Central memory CD4-positive, alpha-beta T cell (primary cell): ENCODE data around the gene BRMS1.

Source experiments
- DNase-seq: peaks from one replicate; pipeline ENCODE4 v3.0.0; 2022

BRMS1 gene

GRCh38 chr11:66302656-66303055 is 42.2 kb downstream of the BRMS1 start:
- no peak for DNase-seq

GRCh38 chr11:66299186-66299585 is 45.7 kb downstream of the BRMS1 start:
- no peak for DNase-seq

DNA sequence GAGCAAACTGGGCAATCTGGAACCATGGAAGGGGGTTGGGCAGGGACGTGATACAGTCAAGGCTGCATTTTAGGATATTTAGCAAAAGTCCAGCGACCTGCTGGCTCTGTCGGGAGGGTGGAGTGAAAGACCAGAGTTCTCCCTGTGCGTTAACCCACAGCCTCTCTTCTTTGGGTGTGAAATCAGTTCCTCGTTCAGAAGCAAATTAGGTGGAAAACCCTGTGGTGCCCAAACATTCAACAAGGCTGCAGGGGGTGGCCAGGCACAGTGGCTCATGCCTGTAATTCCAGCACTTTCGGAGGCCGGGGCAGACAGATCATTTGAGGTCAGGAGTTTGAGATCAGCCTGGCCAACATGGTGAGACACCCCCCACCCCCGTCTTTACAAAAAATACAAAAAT is 47.3 kb downstream of the BRMS1 start:
- DNase-seq = no peak

DNA sequence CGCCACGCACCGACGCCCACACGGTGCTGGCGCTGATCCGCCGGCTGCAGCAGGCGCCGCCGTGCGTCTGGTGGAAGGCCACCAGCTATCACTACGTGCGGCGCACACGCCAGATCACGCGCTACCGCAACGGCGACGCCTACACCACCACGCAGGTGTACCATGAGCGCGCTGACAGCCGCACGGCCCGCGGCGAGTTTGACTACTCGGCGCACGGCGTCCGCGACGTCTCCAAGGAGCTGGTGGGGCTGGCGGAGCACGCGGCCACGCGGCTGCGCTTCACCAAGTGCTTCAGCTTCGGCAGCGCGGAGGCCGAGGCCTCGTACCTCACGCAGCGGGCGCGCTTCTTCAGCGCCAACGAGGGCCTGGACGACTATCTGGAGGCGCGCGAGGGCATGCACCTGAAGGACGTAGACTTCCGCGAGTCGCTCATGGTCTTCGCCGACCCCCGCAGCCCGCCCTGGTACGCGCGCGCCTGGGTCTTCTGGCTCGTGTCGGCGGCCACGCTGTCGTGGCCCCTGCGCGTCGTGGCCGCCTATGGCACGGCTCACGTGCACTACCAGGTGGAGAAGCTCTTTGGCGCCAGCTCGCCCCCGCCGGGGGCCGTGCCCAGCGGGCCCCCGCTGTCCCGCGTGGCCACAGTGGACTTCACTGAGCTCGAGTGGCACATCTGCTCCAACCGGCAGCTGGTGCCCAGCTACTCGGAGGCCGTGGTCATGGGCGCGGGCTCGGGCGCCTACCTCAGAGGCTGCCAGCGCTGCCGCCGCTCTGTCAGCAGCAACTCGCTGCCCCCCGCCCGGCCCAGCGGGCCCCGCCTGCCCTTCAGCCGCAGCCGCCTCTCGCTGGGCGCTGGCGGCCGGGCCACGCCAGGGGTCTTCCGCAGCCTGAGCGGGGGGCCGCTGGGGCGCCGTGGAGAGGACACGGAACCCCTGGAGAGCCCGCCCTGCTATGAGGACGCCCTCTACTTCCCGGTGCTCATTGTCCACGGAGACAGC is 50.0 kb downstream of the BRMS1 start:
- DNase-seq = no peak

DNA sequence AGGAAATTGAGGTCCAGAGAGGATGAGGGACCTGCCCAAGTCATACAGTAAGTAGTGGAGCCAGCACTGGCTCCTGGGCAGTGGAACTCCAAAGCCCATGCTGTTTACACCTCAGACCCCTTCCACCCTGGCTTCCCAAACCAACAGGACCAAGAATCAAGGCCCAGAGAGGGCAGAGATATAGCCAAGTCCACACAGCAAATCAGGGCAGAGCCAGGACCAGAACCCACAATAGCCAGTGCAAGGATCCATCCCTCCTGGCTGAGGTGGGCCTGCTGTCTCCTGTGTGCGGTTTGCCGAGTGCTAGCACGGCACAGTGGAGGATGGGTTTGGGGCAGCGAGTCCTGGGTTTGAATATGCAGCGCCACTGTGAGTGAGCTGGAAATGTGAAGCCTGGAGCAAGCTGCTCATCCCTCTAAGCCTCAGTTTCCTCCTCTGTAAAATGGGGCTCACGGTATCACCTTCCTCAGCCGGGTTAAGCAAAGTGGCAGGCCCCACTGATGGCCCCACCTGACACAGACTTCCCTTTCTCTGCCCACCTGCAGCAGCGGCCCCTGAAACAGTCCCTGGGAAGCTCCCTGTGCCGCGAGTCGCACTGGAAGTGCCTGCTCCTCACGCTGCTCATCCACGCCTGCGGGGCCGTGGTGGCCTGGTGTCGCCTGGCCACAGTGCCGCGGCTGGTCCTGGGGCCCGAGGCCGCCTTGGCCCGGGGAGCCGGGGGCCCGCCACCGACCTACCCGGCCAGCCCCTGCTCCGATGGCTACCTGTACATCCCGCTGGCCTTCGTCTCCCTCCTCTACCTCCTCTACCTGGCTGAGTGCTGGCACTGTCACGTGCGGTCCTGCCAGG is 50.9 kb downstream of the BRMS1 start:
- DNase-seq = no peak

- DNase-seq = no peak
Observed at GRCh38 chr11:66293352-66293751, 51.6 kb downstream of the BRMS1 start.

GRCh38 chr11:66292543-66293332 is 52.2 kb downstream of the BRMS1 start:
- DNase-seq = no peak

DNA sequence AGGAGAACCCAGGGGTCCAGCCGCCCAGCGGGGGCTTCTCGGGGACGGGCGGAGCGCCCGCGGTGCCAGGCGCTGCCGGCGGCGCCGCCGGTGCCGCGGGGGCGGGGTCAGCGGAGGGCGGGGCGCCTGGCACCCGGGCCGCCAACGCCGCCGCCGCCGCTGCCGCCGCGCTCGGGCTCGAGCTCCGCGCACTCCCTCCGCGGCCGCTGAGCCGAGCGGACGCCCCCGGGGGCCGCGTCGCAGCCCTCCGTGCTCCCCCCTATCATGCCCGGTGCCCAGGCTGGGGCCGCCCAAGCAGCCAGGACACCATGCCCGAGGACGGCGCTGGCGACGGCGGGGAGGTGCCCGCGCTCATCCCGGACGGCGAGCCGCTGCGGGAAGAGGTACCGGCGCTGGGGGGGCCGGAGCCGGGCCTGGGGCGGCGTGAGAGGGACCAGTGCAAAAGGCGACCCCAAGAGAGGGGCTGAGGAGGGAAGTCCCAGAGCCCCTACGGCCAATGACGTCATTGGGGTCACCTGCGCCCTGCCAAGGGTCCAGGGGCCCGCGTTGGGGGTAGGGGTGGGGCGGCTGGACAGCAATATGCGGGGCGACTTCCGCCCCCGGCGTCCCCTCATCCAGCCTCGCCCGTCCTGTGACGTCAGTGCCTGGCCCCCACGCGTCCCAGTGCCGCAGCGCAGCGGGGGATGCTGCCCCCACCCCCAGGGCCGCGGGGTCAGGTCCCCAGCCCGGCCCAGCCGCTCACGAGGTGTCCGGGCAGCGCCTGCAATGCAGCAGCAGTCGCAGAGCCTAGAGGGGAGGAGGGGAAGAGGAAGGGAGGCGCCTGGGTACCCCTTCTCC is 53.0 kb downstream of the BRMS1 start, which contains the start of gene TMEM151A:
TMEM151A (plus strand) TSS at position 189 of the 837 bp plus-strand sequence; CDS start at position 309, 120 bp downstream.
- DNase-seq = no peak

DNA sequence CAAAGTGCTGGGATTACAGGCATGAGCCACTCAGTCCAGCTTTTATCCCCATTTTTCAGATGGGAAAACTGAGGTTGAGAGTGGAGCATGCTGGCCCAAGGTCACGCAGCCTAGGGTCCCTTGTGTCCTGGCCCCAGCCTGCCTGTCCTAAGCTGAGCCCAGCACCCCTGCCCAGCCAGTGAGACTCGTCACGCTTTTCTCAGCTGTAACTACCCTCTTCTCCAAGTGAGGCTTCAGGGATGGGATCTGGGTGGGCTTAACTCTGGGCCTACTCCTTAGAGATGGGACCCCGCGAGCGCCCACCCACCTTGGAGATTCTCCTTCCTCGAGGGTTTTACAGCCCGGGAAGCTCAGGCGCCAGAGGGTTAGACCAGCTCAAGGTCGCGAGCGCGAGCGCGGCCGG is 53.6 kb downstream of the BRMS1 start:
- DNase-seq = no peak

GRCh38 chr11:66290330-66290621 is 54.6 kb downstream of the BRMS1 start:
- no peak for DNase-seq

GRCh38 chr11:66289548-66290329 is 55.2 kb downstream of the BRMS1 start:
- no peak for DNase-seq

DNA sequence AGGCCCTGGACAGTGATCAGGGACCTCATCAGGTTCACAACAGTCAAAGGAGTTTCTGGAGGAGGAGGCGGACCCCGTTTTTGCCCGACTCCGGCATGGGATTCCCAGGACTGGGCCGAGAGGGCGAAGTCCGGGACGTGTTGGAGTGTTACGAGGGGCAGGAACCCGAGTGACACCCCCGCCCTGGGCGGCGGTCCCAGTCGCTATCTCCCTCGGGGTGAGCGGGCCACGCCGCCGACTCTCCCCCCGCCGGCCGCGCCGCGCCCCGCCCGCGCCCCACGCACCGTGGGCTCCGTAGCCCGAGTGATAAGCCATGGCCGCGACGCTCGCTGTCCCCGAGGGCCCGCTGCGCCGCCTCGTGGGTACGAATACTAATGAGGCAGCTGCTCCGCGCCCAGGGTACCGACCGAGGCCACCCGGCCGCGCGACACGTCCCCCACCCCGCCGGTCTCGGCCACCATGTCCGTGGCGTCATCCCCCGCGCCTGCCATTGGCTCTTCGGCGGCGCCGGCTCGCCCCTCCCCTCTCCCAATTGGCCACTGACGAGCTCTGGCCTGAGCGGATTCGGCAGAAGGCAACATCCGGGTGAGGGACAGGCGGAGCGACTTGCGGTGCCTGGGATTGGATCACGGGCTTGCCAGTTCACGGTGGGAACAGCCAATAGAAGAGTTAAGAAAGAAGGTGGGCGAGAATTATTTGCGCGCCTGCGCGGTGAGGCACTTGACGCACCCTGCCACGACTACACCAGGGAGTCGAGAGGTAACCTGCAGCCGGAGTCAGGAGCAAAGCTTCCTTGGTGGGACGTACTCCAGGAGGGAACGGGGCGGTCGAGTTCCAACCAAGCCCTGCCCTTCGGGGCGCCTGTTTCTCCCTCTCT is 56.0 kb downstream of the BRMS1 start, which contains the start of gene YIF1A:
YIF1A (minus strand) TSS at position 473 of the 877 bp plus-strand sequence; CDS start at position 315, 158 bp downstream.
- DNase-seq = peak; percentile 99

DNA sequence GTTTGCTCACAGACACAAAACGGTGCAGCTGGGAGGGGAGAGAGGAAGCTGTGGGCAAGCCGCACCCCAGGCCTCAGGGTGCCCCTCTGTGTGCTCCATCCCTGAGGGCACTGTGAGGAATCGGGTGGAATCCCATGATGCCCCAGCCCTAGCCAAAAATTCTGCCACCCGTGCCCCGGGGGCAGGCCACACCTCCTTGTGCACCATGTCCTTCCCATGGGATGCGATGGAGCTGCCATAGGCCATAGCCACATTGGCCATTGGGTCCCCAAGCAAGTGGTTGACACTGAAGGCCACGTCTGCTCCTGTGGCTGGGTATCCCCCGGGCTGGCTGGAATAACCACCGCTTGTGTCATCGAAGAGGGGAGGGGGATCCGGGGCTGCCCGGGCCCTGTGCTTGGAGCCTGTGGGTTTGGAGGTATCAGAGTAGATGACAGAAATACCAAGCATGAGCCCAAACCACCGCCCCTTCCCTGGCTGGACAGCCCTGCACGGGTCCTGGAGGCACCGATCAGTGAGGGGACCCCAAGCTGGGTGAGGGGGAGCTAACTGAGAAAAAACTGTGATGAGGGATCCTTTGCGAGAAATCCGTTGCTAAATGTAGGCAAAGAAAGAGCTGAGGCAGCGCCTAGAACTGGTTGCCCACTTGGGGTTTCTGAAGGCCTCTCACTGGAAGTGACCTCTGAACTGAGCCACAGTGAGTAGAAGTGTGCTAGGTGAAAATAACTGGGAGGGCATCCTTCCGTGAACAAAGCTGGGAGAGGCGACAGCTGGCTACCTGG is 56.8 kb downstream of the BRMS1 start:
- no peak for DNase-seq
